Neural cell (in vitro differentiated cells): Measurements from ENCODE around the gene CNTNAP5. TPM values are rescaled to one million over a fixed set of nuclear protein-coding genes. Genes with fewer than 3 reads are reported as not detected.

ENCODE experiments used
- H2AFZ ChIP-seq: fragments of 200-600, 300-800 bp; sonication (generic), shearing (Covaris generic); 2 replicates; pipeline ENCODE4 v1.6.0; 2014; ENCODE audit warnings: low read depth, mild to moderate bottlenecking, antibody characterized with exemption, low read length, moderate library complexity
- H3F3A ChIP-seq: fragments of 200-600 bp; shearing (Covaris generic); 2 replicates; pipeline ENCODE4 v1.6.1; 2016; ENCODE audit warnings: mild to moderate bottlenecking, moderate library complexity, mixed read lengths, antibody characterized with exemption, low read length; ENCODE audit not compliant: insufficient read depth, poor library complexity, severe bottlenecking
- H3K27ac ChIP-seq: fragments of 200-600, 300-800 bp; sonication (generic), shearing (Covaris generic); 2 replicates; pipeline ENCODE4 v1.5.1; 2014; ENCODE audit warnings: mild to moderate bottlenecking, low read length, moderate library complexity
- H3K27me3 ChIP-seq: fragments of 300-800, 200-600 bp; sonication (generic), shearing (Covaris generic); 2 replicates; pipeline ENCODE4 v1.6.0; 2014; ENCODE audit warnings: mild to moderate bottlenecking, low read depth, low read length, moderate library complexity; ENCODE audit not compliant: insufficient read depth
- H3K36me3 ChIP-seq: fragments of 300-800, 200-600 bp; sonication (generic), shearing (Covaris generic); 2 replicates; pipeline ENCODE4 v1.5.1; 2014; ENCODE audit warnings: mild to moderate bottlenecking, antibody characterized with exemption, low read length, moderate library complexity; ENCODE audit not compliant: insufficient read depth
- H3K4me2 ChIP-seq: fragments of 300-800, 200-600 bp; sonication (generic), shearing (Covaris generic); 2 replicates; pipeline ENCODE4 v1.6.0; 2014; ENCODE audit warnings: mild to moderate bottlenecking, low read length
- H3K4me3 ChIP-seq: fragments of 300-800, 200-600 bp; sonication (generic), shearing (Covaris generic); 2 replicates; pipeline ENCODE4 v1.5.1; 2014; ENCODE audit warnings: mild to moderate bottlenecking, low read length, moderate library complexity
- H3K79me2 ChIP-seq: fragments of 200-600 bp; shearing (Covaris generic); replicated peaks from 2 replicates; pipeline ENCODE4 v1.6.0; 2014; ENCODE audit warnings: mild to moderate bottlenecking, low read length, moderate library complexity; ENCODE audit not compliant: insufficient read depth
- H3K9ac ChIP-seq: fragments of 300-800, 200-600 bp; sonication (generic), shearing (Covaris generic); 2 replicates; pipeline ENCODE4 v1.6.1; 2016; ENCODE audit warnings: mild to moderate bottlenecking, low read length, mixed read lengths
- H3K9me2 ChIP-seq: fragments of 200-600 bp; shearing (Covaris generic); 2 replicates; pipeline ENCODE4 v1.6.1; 2016; ENCODE audit warnings: mild to moderate bottlenecking, low read length, mixed read lengths; ENCODE audit not compliant: insufficient read depth
- H3K9me3 ChIP-seq: fragments of 200-600, 300-800 bp; sonication (generic), shearing (Covaris generic); 2 replicates; pipeline ENCODE4 v1.6.1; 2016; ENCODE audit warnings: mild to moderate bottlenecking, mixed run types, low read length, moderate library complexity, mixed read lengths
- H4K20me1 ChIP-seq: fragments of 200-600 bp; shearing (Covaris generic); 2 replicates; pipeline ENCODE4 v1.6.1; 2016; ENCODE audit warnings: mild to moderate bottlenecking, mixed run types; ENCODE audit not compliant: insufficient read depth
- CTCF ChIP-seq: fragments of 450-650 bp; IDR thresholded peaks from 2 replicates; pipeline ENCODE4 v1.5.1; 2014; ENCODE audit warnings: antibody characterized with exemption, mild to moderate bottlenecking, moderate library complexity; ENCODE audit not compliant: poor library complexity, severe bottlenecking
- EP300 ChIP-seq: fragments of 450-650 bp; conservative IDR thresholded peaks from 2 replicates; pipeline ENCODE4 v1.6.1; 2014; ENCODE audit warnings: antibody characterized with exemption, mild to moderate bottlenecking, moderate library complexity; ENCODE audit not compliant: poor library complexity, severe bottlenecking
- EZH2 ChIP-seq: fragments of 200-600, 300-800 bp; shearing (Covaris generic), sonication (generic); IDR thresholded peaks from 2 replicates; pipeline ENCODE4 v1.6.1; 2014; ENCODE audit warnings: antibody characterized with exemption, low read length, borderline replicate concordance, mild to moderate bottlenecking; ENCODE audit not compliant: insufficient read depth, poor library complexity, severe bottlenecking
- MXI1 ChIP-seq: fragments of 450-650 bp; conservative IDR thresholded peaks from 2 replicates; pipeline ENCODE4 v1.6.1; 2014; ENCODE audit warnings: antibody characterized with exemption, mild to moderate bottlenecking; ENCODE audit not compliant: poor library complexity, severe bottlenecking
- POLR2AphosphoS5 ChIP-seq: IDR thresholded peaks from 2 replicates; pipeline ENCODE4 v1.6.1; 2012
- RAD21 ChIP-seq: fragments of 450-650 bp; conservative IDR thresholded peaks from 2 replicates; pipeline ENCODE4 v1.6.1; 2014; ENCODE audit warnings: antibody characterized with exemption, mild to moderate bottlenecking, moderate library complexity
- REST ChIP-seq: IDR thresholded peaks from 2 replicates; pipeline ENCODE4 v1.6.1; 2012; ENCODE audit warnings: borderline replicate concordance
- SMC3 ChIP-seq: fragments of 450-650 bp; conservative IDR thresholded peaks from 2 replicates; pipeline ENCODE4 v1.6.1; 2014; ENCODE audit warnings: antibody characterized with exemption, mild to moderate bottlenecking, moderate library complexity; ENCODE audit not compliant: poor library complexity
- TAF1 ChIP-seq: IDR thresholded peaks from 2 replicates; pipeline ENCODE4 v1.6.1; 2012; ENCODE audit warnings: low read depth
- polyA plus RNA-seq: library from polyadenylated mRNA; depleted of rRNA; stranded (reverse); fragments of >200 nt; gene quantifications from 2 replicates; pipeline ENCODE4 v1.2.3, GENCODE V29; 2014

Gene CNTNAP5
- polyA plus RNA-seq, 1 donor from 2014 or later: 19.3 TPM

DNA sequence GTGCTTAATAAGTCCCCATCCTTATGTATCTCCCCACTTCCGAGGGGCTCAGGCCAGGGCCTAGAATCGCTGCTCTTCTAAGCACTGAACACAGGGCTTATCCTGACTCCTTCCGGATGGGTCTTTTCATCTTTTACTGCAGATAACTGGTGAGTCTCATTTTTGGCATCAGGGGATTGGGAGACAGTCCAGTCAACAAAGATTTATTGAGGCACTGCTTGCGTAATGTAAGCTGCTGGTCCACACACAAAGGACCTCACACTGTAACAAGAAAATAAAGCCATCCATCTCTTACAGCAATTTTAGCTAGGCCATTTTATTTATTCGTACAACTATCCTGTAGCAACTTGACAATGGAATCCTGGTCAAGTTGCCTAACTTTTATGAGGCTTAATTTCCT lies 600.5 kb downstream of the CNTNAP5 start:
- Histone ChIP-seq H3K9me2 (no peaks in the 10 kb centered on the region), H2AFZ (no peak overlapping the region), H3K4me3 (no peak overlapping the region), H3K9me3 (no peaks in the 10 kb centered on the region), H3K79me2 (no peaks in the 10 kb centered on the region), H3K36me3 (no peaks in the 10 kb centered on the region), H3K27ac (no peak overlapping the region), H3F3A (no peaks in the 10 kb centered on the region), H3K4me2 (no peak overlapping the region), H3K27me3 (no peaks in the 10 kb centered on the region), H4K20me1 (no peaks in the 10 kb centered on the region), H3K9ac (no peak overlapping the region)
- TF ChIP-seq TAF1: no peak
- no peak for TF ChIP-seq EP300
- no peak for TF ChIP-seq POLR2AphosphoS5
- no peak for TF ChIP-seq EZH2
- TF ChIP-seq MXI1: no peak
- TF ChIP-seq SMC3: no peak
- no peak for TF ChIP-seq REST
- TF ChIP-seq CTCF: no peak
- no peak for TF ChIP-seq RAD21

DNA sequence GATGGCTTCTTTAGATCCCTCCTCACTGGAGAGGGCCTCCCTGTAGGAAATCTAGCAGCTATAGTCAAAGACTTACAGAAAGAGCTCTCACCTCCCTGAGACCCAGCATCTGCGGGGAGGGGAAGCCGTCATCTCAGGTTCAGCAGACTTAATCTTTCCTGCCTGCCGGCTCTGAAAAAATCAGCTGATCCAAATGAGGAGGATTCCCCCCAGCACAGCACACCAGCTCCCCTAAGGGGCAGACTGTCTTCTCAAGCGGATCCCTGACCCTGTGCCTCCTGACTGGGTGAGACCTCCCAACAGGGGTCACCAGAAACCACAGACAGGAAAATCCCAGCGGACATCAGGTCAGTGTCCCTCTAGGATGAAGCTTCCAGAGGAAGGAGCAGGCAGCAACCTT lies 601.9 kb downstream of the CNTNAP5 start:
- no peaks in the 10 kb centered on the region for H3K36me3 ChIP-seq
- H3K9me3 ChIP-seq: no peaks in the 10 kb centered on the region
- H2AFZ ChIP-seq: no peak overlapping the region
- no peak overlapping the region for H3K4me2 ChIP-seq
- H3K4me3 ChIP-seq: no peak overlapping the region
- no peaks in the 10 kb centered on the region for H3K9me2 ChIP-seq
- H3K9ac ChIP-seq: no peak overlapping the region
- no peak for TF ChIP-seq REST
- TF ChIP-seq TAF1: no peak
- no peak for TF ChIP-seq EP300
- no peak for TF ChIP-seq EZH2
- no peak for TF ChIP-seq RAD21
- no peak for TF ChIP-seq MXI1
- no peak for TF ChIP-seq POLR2AphosphoS5
- TF ChIP-seq CTCF: no peak
- no peak for TF ChIP-seq SMC3
- H3K27me3 ChIP-seq: no peaks in the 10 kb centered on the region
- no peaks in the 10 kb centered on the region for H3F3A ChIP-seq
- no peaks in the 10 kb centered on the region for H4K20me1 ChIP-seq
- H3K27ac ChIP-seq: no peak overlapping the region
- H3K79me2 ChIP-seq: no peaks in the 10 kb centered on the region
